HG02981 (cell line): Measurements from ENCODE around the gene PROC.

Experiments
- ATAC-seq: cut with Tn5 transposase; IDR thresholded peaks from one replicate; pipeline ENCODE4 v1.9.1; 2021; ENCODE audit warnings: mild to moderate bottlenecking, moderate library complexity; ENCODE audit not compliant: unreplicated experiment

Gene PROC

GRCh38 chr2:127418300-127419111 is at the start of gene PROC:
PROC (plus strand) TSS chr2:127418427; CDS start chr2:127419943, 1,516 bp downstream.
- ATAC-seq: no peak

GRCh38 chr2:127370010-127370409 is 48.2 kb upstream of the PROC start:
- no peak for ATAC-seq

GRCh38 chr2:127371037-127371436 is 47.2 kb upstream of the PROC start:
- ATAC-seq: no peak

GRCh38 chr2:127373362-127374083 is 44.7 kb upstream of the PROC start:
- no peak for ATAC-seq

- ATAC-seq: no peak
Observed at GRCh38 chr2:127376257-127376656, 42.0 kb upstream of the PROC start.

- ATAC-seq: no peak
Observed at GRCh38 chr2:127377262-127377661, 41.0 kb upstream of the PROC start.

GRCh38 chr2:127378720-127379119 is 39.5 kb upstream of the PROC start:
- no peak for ATAC-seq

GRCh38 chr2:127379712-127380355 is 38.4 kb upstream of the PROC start:
- peak; percentile 71 for ATAC-seq

- no peak for ATAC-seq
Observed at GRCh38 chr2:127381762-127382161, 36.5 kb upstream of the PROC start.

GRCh38 chr2:127382831-127383230 is 35.4 kb upstream of the PROC start:
- no peak for ATAC-seq

GRCh38 chr2:127384529-127384928 is 33.7 kb upstream of the PROC start:
- ATAC-seq: no peak

- ATAC-seq: no peak
Observed at GRCh38 chr2:127386246-127386645, 32.0 kb upstream of the PROC start.

- ATAC-seq: peak; percentile 58
Observed at GRCh38 chr2:127386764-127387654, 31.2 kb upstream of the PROC start.

GRCh38 chr2:127387655-127388422 is 30.4 kb upstream of the PROC start, which contains the start of gene MAP3K2:
MAP3K2 (minus strand) TSS chr2:127387975; CDS start chr2:127343129, 44,846 bp downstream.
- peak; percentile 66 for ATAC-seq

GRCh38 chr2:127388423-127389164 is 29.6 kb upstream of the PROC start:
- peak; percentile 28 for ATAC-seq

- peak; percentile 20 for ATAC-seq
Observed at GRCh38 chr2:127389778-127390435, 28.3 kb upstream of the PROC start.

- ATAC-seq: no peak
Observed at GRCh38 chr2:127392133-127392827, 25.9 kb upstream of the PROC start.
